ENCODE data around the gene ZMYM2.

DNA sequence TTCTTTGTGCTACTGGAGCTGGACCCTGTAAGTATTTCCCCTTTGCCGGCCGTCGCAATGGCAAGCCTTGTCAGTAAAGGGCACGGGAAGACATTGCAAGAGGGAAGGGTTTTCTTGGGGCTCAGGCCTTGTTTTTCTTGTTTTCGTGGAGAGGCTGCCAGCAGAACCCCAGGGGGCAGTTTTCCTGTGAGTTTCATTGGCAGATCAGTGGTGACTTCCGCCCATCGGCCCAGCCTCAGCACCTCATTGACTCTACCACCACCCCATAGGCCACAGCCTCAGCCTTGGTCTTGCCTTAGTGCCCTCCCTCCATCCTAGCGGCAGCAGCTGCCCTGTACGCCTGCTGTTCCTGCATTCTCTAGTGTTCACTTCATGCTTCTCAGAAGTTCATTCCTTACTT lies 140.8 kb downstream of the ZMYM2 start:
- no peak for TF ChIP-seq POLR2AphosphoS5 (IDR thresholded peaks at IDR 0.05)
- TF ChIP-seq, protein P1, sequence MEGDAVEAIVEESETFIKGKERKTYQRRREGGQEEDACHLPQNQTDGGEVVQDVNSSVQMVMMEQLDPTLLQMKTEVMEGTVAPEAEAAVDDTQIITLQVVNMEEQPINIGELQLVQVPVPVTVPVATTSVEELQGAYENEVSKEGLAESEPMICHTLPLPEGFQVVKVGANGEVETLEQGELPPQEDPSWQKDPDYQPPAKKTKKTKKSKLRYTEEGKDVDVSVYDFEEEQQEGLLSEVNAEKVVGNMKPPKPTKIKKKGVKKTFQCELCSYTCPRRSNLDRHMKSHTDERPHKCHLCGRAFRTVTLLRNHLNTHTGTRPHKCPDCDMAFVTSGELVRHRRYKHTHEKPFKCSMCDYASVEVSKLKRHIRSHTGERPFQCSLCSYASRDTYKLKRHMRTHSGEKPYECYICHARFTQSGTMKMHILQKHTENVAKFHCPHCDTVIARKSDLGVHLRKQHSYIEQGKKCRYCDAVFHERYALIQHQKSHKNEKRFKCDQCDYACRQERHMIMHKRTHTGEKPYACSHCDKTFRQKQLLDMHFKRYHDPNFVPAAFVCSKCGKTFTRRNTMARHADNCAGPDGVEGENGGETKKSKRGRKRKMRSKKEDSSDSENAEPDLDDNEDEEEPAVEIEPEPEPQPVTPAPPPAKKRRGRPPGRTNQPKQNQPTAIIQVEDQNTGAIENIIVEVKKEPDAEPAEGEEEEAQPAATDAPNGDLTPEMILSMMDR (IDR thresholded peaks at IDR 0.05), result no peak
